Activated T-cell treated with anti-CD3 and anti-CD28 coated beads, Interleukin-2, amount 50 U/mL, for 4 hours (primary cell): ENCODE data around the gene SH3BP4. TPM values are rescaled to one million over a fixed set of nuclear protein-coding genes. Genes with fewer than 3 reads are reported as not detected.

Source experiments
- ATAC-seq, 2 donors: fragments of 200-7000 bp; cut with Tn5 transposase; one replicate each; pipeline ENCODE4 v1.10.0; 2021
- DNase-seq: peaks from one replicate; pipeline ENCODE4 v3.0.0-alpha.2; 2020
- H3K27me3 Mint-ChIP-seq: one replicate; pipeline ENCODE4 v1.8.0; 2021; ENCODE audit warnings: low read depth, mixed read lengths
- H3K36me3 Mint-ChIP-seq: one replicate; pipeline ENCODE4 v1.8.0; 2022; ENCODE audit warnings: mixed read lengths; ENCODE audit not compliant: insufficient read depth
- H3K4me1 Mint-ChIP-seq: one replicate; pipeline ENCODE4 v1.8.0; 2021; ENCODE audit warnings: low read depth, mixed read lengths
- H3K4me3 Mint-ChIP-seq: one replicate; pipeline ENCODE4 v1.8.0; 2021; ENCODE audit warnings: mild to moderate bottlenecking, moderate library complexity, mixed read lengths
- H3K9me3 Mint-ChIP-seq: one replicate; pipeline ENCODE4 v1.8.0; 2021; ENCODE audit warnings: mixed read lengths
- total RNA-seq, 3 donors: library from RNA; stranded (reverse); gene quantifications; one replicate each; pipeline ENCODE4 v1.2.1, GENCODE V29; 2021

The SH3BP4 gene
- total RNA-seq, 3 donors from 2014 or later: 0.18 to 0.46 (median 0.30) TPM

GRCh38 chr2:235080101-235080500, 128.3 kb downstream of the SH3BP4 start:
- Mint-ChIP-seq H3K36me3 (no peaks in the 10 kb centered on the region), H3K4me3 (no peak overlapping the region), H3K9me3 (no peaks in the 10 kb centered on the region), H3K4me1 (no peaks in the 10 kb centered on the region), H3K27me3 (peaks cover 11% of the 10 kb centered on the region)
- no peak for ATAC-seq
- DNase-seq: no peak

GRCh38 chr2:235082578-235083338, 130.9 kb downstream of the SH3BP4 start:
- Mint-ChIP-seq H3K27me3 (peaks cover 27% of the 10 kb centered on the region), H3K4me3 (no peak overlapping the region), H3K36me3 (no peaks in the 10 kb centered on the region), H3K9me3 (no peaks in the 10 kb centered on the region), H3K4me1 (no peaks in the 10 kb centered on the region)
- DNase-seq (no peak), ATAC-seq (no peak)

- Mint-ChIP-seq H3K36me3 (no peaks in the 10 kb centered on the region), H3K9me3 (no peaks in the 10 kb centered on the region), H3K4me1 (no peaks in the 10 kb centered on the region), H3K27me3 (peaks cover 31% of the 10 kb centered on the region), H3K4me3 (no peak overlapping the region)
- DNase-seq (no peak), ATAC-seq (no peak)
Observed at GRCh38 chr2:235083822-235084221, 132.0 kb downstream of the SH3BP4 start.

- Mint-ChIP-seq H3K27me3 (peaks cover 33% of the 10 kb centered on the region), H3K36me3 (no peaks in the 10 kb centered on the region), H3K4me1 (no peaks in the 10 kb centered on the region), H3K9me3 (no peaks in the 10 kb centered on the region), H3K4me3 (no peak overlapping the region)
- ATAC-seq: no peak
- DNase-seq: no peak
Observed at GRCh38 chr2:235084424-235084823, 132.6 kb downstream of the SH3BP4 start.

- Mint-ChIP-seq H3K27me3 (peaks cover 36% of the 10 kb centered on the region), H3K9me3 (no peaks in the 10 kb centered on the region), H3K36me3 (no peaks in the 10 kb centered on the region), H3K4me3 (no peak overlapping the region), H3K4me1 (no peaks in the 10 kb centered on the region)
- DNase-seq: no peak
- no peak for ATAC-seq
Observed at GRCh38 chr2:235085476-235085875, 133.7 kb downstream of the SH3BP4 start.

GRCh38 chr2:235086481-235087184, 134.8 kb downstream of the SH3BP4 start:
- peaks cover 39% of the 10 kb centered on the region for H3K27me3 Mint-ChIP-seq
- H3K9me3 Mint-ChIP-seq: no peaks in the 10 kb centered on the region
- no peaks in the 10 kb centered on the region for H3K36me3 Mint-ChIP-seq
- ATAC-seq (no peak), DNase-seq (no peak)
- H3K4me1 Mint-ChIP-seq: no peaks in the 10 kb centered on the region
- no peak overlapping the region for H3K4me3 Mint-ChIP-seq

GRCh38 chr2:235087832-235088495, 136.1 kb downstream of the SH3BP4 start:
- ATAC-seq (no peak), DNase-seq (no peak)
- Mint-ChIP-seq H3K4me1 (no peaks in the 10 kb centered on the region), H3K9me3 (no peaks in the 10 kb centered on the region), H3K36me3 (no peaks in the 10 kb centered on the region), H3K4me3 (no peak overlapping the region), H3K27me3 (peaks cover 45% of the 10 kb centered on the region)

- H3K27me3 Mint-ChIP-seq: peaks cover 41% of the 10 kb centered on the region
- H3K9me3 Mint-ChIP-seq: no peaks in the 10 kb centered on the region
- no peak overlapping the region for H3K4me3 Mint-ChIP-seq
- no peaks in the 10 kb centered on the region for H3K4me1 Mint-ChIP-seq
- ATAC-seq (no peak), DNase-seq (no peak)
- no peaks in the 10 kb centered on the region for H3K36me3 Mint-ChIP-seq
Observed at GRCh38 chr2:235088496-235088921, 136.7 kb downstream of the SH3BP4 start.

- peaks cover 35% of the 10 kb centered on the region for H3K27me3 Mint-ChIP-seq
- no peaks in the 10 kb centered on the region for H3K9me3 Mint-ChIP-seq
- H3K4me3 Mint-ChIP-seq: no peak overlapping the region
- H3K4me1 Mint-ChIP-seq: no peaks in the 10 kb centered on the region
- no peak for ATAC-seq
- DNase-seq: no peak
- no peaks in the 10 kb centered on the region for H3K36me3 Mint-ChIP-seq
Observed at GRCh38 chr2:235091421-235091820, 139.6 kb downstream of the SH3BP4 start.

GRCh38 chr2:235091983-235092382, 140.2 kb downstream of the SH3BP4 start:
- Mint-ChIP-seq H3K4me3 (no peak overlapping the region), H3K9me3 (no peaks in the 10 kb centered on the region), H3K27me3 (peaks cover 33% of the 10 kb centered on the region), H3K36me3 (no peaks in the 10 kb centered on the region), H3K4me1 (no peaks in the 10 kb centered on the region)
- DNase-seq: no peak
- no peak for ATAC-seq

- no peaks in the 10 kb centered on the region for H3K9me3 Mint-ChIP-seq
- DNase-seq (no peak), ATAC-seq (no peak)
- H3K4me3 Mint-ChIP-seq: no peak overlapping the region
- H3K36me3 Mint-ChIP-seq: no peaks in the 10 kb centered on the region
- no peaks in the 10 kb centered on the region for H3K4me1 Mint-ChIP-seq
- H3K27me3 Mint-ChIP-seq: peaks cover 28% of the 10 kb centered on the region
Observed at GRCh38 chr2:235092433-235093223, 140.8 kb downstream of the SH3BP4 start.

- ATAC-seq (no peak), DNase-seq (no peak)
- no peak overlapping the region for H3K4me3 Mint-ChIP-seq
- peaks cover 21% of the 10 kb centered on the region for H3K27me3 Mint-ChIP-seq
- no peaks in the 10 kb centered on the region for H3K9me3 Mint-ChIP-seq
- H3K4me1 Mint-ChIP-seq: no peaks in the 10 kb centered on the region
- H3K36me3 Mint-ChIP-seq: no peaks in the 10 kb centered on the region
Observed at GRCh38 chr2:235094457-235094856, 142.6 kb downstream of the SH3BP4 start.

- Mint-ChIP-seq H3K4me3 (no peak overlapping the region), H3K4me1 (no peaks in the 10 kb centered on the region), H3K9me3 (no peaks in the 10 kb centered on the region), H3K36me3 (no peaks in the 10 kb centered on the region), H3K27me3 (peaks cover 18% of the 10 kb centered on the region)
- DNase-seq (no peak), ATAC-seq (no peak)
Observed at GRCh38 chr2:235095569-235095968, 143.8 kb downstream of the SH3BP4 start.

GRCh38 chr2:235096447-235096846, 144.6 kb downstream of the SH3BP4 start:
- DNase-seq (no peak), ATAC-seq (no peak)
- no peak overlapping the region for H3K4me3 Mint-ChIP-seq
- no peaks in the 10 kb centered on the region for H3K4me1 Mint-ChIP-seq
- H3K9me3 Mint-ChIP-seq: no peaks in the 10 kb centered on the region
- H3K36me3 Mint-ChIP-seq: no peaks in the 10 kb centered on the region
- H3K27me3 Mint-ChIP-seq: peaks cover 15% of the 10 kb centered on the region
